Suprapubic skin (tissue), 3 donors: ENCODE data around the gene FOXO3.

ENCODE experiments used
- CTCF ChIP-seq, 2 donors: fragments of 200-600 bp in 1 of 2; fragments of 450-650 bp in 1 of 2; sonication (generic) in 1 of 2; IDR thresholded peaks; one replicate each; pipeline ENCODE4 v1.5.1; 2016 to 2019; ENCODE audit warnings: antibody characterized with exemption in 2 of 2, mild to moderate bottlenecking in 1 of 2, moderate library complexity in 1 of 2
- POLR2A ChIP-seq, 2 donors: fragments of 450-650 bp; IDR thresholded peaks; one replicate each; pipeline ENCODE4 v1.6.1; 2017; ENCODE audit warnings: antibody characterized with exemption in 2 of 2, mild to moderate bottlenecking in 2 of 2, moderate library complexity in 2 of 2

DNA sequence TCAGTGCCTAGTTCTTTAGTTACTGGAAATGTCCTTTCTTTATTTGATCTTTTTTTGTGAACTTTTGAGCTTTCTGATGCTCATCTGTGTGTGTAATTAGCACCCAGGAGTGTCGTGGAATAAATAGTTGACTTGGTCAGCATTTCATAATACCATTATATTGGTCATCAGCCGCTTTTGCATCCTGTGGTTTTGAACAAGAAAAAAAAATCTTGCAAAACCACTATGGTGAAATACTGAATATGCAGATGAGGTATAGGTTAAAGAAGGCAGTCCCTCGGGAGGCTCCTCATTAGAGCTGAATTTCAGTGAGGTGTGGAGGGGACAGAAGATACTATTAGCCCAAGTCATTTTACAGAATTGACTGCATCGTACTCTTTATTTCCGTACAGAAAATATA, 90.1 kb downstream of the FOXO3 start:
- TF ChIP-seq CTCF (IDR thresholded peaks at IDR 0.05) (no peak), POLR2A (IDR thresholded peaks at IDR 0.05) (no peak)
